HepG2 (cell line): ENCODE data around the gene SMIM22. TPM values are rescaled to one million over a fixed set of nuclear protein-coding genes. Genes with fewer than 3 reads are reported as not detected.

Experiments used
- CC2D1A ChIP-seq: sonication (generic); formaldehyde crosslinking; IDR thresholded peaks from 2 replicates; pipeline ENCODE4 v1.8.1; 2023; ENCODE audit warnings: mild to moderate bottlenecking, missing genetic modification reagents
- FOSL2 ChIP-seq: sonication (generic); formaldehyde crosslinking; IDR thresholded peaks from 2 replicates; pipeline ENCODE4 v1.4.0; 2020; ENCODE audit warnings: missing genetic modification reagents
- IRF2 ChIP-seq: IDR thresholded peaks from 2 replicates; pipeline ENCODE4 v1.6.1; 2018; ENCODE audit warnings: missing genetic modification reagents, missing compliant biosample characterization
- PLRG1 ChIP-seq: fragments of 450-650 bp; conservative IDR thresholded peaks from 2 replicates; pipeline ENCODE4 v1.6.1; 2016
- RAD51 ChIP-seq: fragments of 450-650 bp; IDR thresholded peaks from 2 replicates; pipeline ENCODE4 v1.6.1; 2016; ENCODE audit warnings: borderline replicate concordance
- RCOR2 ChIP-seq: IDR thresholded peaks from 2 replicates; pipeline ENCODE4 v1.6.1; 2016; ENCODE audit warnings: missing biosample characterization, missing genetic modification reagents
- SIX4 ChIP-seq: sonication (generic); formaldehyde crosslinking; IDR thresholded peaks from 2 replicates; pipeline ENCODE4 v1.4.0; 2020; ENCODE audit warnings: missing genetic modification reagents
- SSRP1 ChIP-seq: IDR thresholded peaks from 2 replicates; pipeline ENCODE4 v1.6.1; 2016; ENCODE audit warnings: control low read depth
- TOE1 ChIP-seq: sonication (generic); formaldehyde crosslinking; IDR thresholded peaks from 2 replicates; pipeline ENCODE4 v1.4.0; 2020; ENCODE audit warnings: mild to moderate bottlenecking, missing genetic modification reagents
- XRCC5 ChIP-seq: fragments of 200-400 bp; formaldehyde crosslinking; optimal IDR thresholded peaks from 2 replicates; pipeline ENCODE3; 2017; ENCODE audit warnings: mild to moderate bottlenecking, low read length
- ZBTB7B ChIP-seq: sonication (generic); formaldehyde crosslinking; IDR thresholded peaks from 2 replicates; pipeline ENCODE4 v1.4.0; 2020; ENCODE audit warnings: missing genetic modification reagents
- ZEB1 ChIP-seq: IDR thresholded peaks from 2 replicates; pipeline ENCODE4 v1.6.1; 2012; ENCODE audit warnings: mild to moderate bottlenecking, low read depth, inconsistent platforms; ENCODE audit not compliant: insufficient replicate concordance
- ZFX ChIP-seq: sonication (generic); formaldehyde crosslinking; IDR thresholded peaks from 2 replicates; pipeline ENCODE4 v1.4.0; 2020; ENCODE audit warnings: mild to moderate bottlenecking, low read depth, missing genetic modification reagents, moderate library complexity
- ZMYM2 ChIP-seq: sonication (generic); formaldehyde crosslinking; IDR thresholded peaks from 2 replicates; pipeline ENCODE4 v1.8.0; 2022; ENCODE audit warnings: mild to moderate bottlenecking, missing genetic modification reagents
- ZNF572 ChIP-seq: sonication (generic); formaldehyde crosslinking; IDR thresholded peaks from 2 replicates; pipeline ENCODE4 v1.5.1; 2020; ENCODE audit warnings: mild to moderate bottlenecking, missing genetic modification reagents
- ZNF780A ChIP-seq: sonication (generic); formaldehyde crosslinking; IDR thresholded peaks from 2 replicates; pipeline ENCODE4 v1.8.0; 2022; ENCODE audit warnings: mild to moderate bottlenecking, missing genetic modification reagents, moderate library complexity
- ZNF781 ChIP-seq: sonication (generic); formaldehyde crosslinking; IDR thresholded peaks from 2 replicates; pipeline ENCODE4 v1.5.1; 2020; ENCODE audit warnings: borderline replicate concordance, mild to moderate bottlenecking, missing genetic modification reagents; ENCODE audit errors: not compliant biosample characterization
- ZNF891 ChIP-seq: sonication (generic); formaldehyde crosslinking; IDR thresholded peaks from 2 replicates; pipeline ENCODE4 v1.5.0; 2020; ENCODE audit warnings: mild to moderate bottlenecking, missing genetic modification reagents
- ZZZ3 ChIP-seq: sonication (generic); formaldehyde crosslinking; IDR thresholded peaks from 2 replicates; pipeline ENCODE4 v1.4.0; 2020; ENCODE audit warnings: missing genetic modification reagents, mild to moderate bottlenecking, borderline replicate concordance
- polyA plus RNA-seq, 8 experiments: library from polyadenylated mRNA; depleted of rRNA in 3 of 8; stranded (reverse) in 7 of 8; unstranded in 1 of 8; fragments of >200 nt; fragmentation: Illumina TruSeq in 4 of 8; extraction: Trizol in 4 of 8; gene quantifications; 2 replicates each; pipeline versions ENCODE4 v1.2.1 to v1.2.3, GENCODE V29; 2011 to 2016; ENCODE audit warnings: low read depth in 4 of 8, missing spikeins in 1 of 8, mixed read lengths in 1 of 8; ENCODE audit not compliant: insufficient read depth in 1 of 8
- total RNA-seq, 5 experiments: library from RNA; depleted of rRNA; stranded (reverse); fragments of >200 nt; fragmentation: Illumina TruSeq; extraction: Trizol; gene quantifications; 2 replicates each; pipeline ENCODE4 v1.2.3, GENCODE V29; 2016; ENCODE audit warnings: low read depth in 1 of 5
- TF ChIP-seq, protein P1 (sequence below): IDR thresholded peaks from 2 replicates; pipeline ENCODE4 v1.6.1; 2016; ENCODE audit warnings: low read depth, control low read depth
- TF ChIP-seq, protein P2 (sequence below): sonication (generic); formaldehyde crosslinking; IDR thresholded peaks from 2 replicates; pipeline ENCODE4 v1.4.0; 2020; ENCODE audit warnings: mild to moderate bottlenecking, missing genetic modification reagents
- TF ChIP-seq, protein P3 (sequence below): sonication (generic); formaldehyde crosslinking; IDR thresholded peaks from 2 replicates; pipeline ENCODE4 v1.4.0; 2020; ENCODE audit warnings: mild to moderate bottlenecking, missing genetic modification reagents
- TF ChIP-seq, protein P4 (sequence below): sonication (generic); formaldehyde crosslinking; IDR thresholded peaks from 2 replicates; pipeline ENCODE4 v1.8.0; 2022; ENCODE audit warnings: mild to moderate bottlenecking, missing genetic modification reagents, moderate library complexity

SMIM22 gene
- total and polyA plus RNA-seq, 2 of the 13 experiments (the other 11 are each of a cell fraction or from before 2014, with no cell fraction given) = not detected

DNA sequence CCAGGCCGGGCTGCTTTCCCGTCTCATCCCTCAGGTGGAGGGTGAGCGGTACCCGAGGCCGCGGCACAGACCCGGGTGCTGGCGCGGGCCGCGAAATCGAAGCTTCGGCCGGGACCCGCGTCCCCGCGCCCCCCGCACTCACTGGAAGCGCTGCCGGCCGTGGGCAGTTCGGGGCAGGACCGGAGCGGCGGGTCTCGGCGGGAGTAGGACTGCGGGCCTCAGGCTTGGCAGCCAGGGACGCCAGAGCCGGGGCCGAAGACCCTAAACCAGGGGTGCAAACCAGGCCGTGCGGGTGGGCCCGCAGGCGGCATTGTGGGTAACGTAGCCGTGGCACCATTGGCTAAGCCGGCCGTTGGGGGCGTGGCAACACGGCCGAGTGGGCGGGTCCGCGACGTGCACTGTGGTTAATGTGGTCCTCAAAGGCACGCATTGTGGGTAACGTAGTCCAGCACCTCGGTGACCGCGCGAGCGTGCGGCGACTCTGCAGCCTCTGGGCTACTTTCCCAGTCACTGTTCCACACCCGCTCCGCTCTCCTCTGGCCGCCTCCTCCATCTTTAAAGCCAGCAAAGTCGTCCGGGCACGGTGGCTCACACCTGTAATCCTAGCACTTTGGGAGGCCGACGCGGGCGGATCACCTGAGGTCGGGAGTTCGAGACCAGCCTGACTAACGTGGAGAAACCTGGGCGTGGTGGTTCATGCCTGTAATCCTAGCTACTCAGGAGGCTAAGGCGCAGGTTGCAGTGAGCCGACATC is 28.1 kb upstream of the SMIM22 start, which contains the start of gene ZNF500 (continued):
- TF ChIP-seq PLRG1 (no peak), ZNF780A (CRISPR knock-in tag) (0 out of 2 replicates have a peak, but pooled peaks have one; percentile 13), ZNF572 (CRISPR knock-in tag) (no peak), ZNF891 (CRISPR knock-in tag) (peak; percentile 72), RCOR2 (0 out of 2 replicates have a peak, but pooled peaks have one; percentile 47), ZEB1 (no peak), ZZZ3 (CRISPR knock-in tag) (peak; percentile 75; the same call in 1 of the 2 replicates), ZNF781 (CRISPR knock-in tag) (peak; percentile 30), CC2D1A (CRISPR knock-in tag) (no peak), FOSL2 (CRISPR knock-in tag) (0 out of 2 replicates have a peak, but pooled peaks have one; percentile 30), ZBTB7B (CRISPR knock-in tag) (peak; percentile 95), SIX4 (CRISPR knock-in tag) (no peak), ZMYM2 (CRISPR knock-in tag) (peak; percentile 93), ZFX (CRISPR knock-in tag) (peak; percentile 99), SSRP1 (CRISPR knock-in tag) (peak; percentile 51; the same call in 1 of the 2 replicates), RAD51 (no peak), TOE1 (CRISPR knock-in tag) (peak; percentile 76; the same call in 1 of the 2 replicates), IRF2 (CRISPR knock-in tag) (peak; percentile 95), XRCC5 (no peak)
- TF ChIP-seq, protein P1, sequence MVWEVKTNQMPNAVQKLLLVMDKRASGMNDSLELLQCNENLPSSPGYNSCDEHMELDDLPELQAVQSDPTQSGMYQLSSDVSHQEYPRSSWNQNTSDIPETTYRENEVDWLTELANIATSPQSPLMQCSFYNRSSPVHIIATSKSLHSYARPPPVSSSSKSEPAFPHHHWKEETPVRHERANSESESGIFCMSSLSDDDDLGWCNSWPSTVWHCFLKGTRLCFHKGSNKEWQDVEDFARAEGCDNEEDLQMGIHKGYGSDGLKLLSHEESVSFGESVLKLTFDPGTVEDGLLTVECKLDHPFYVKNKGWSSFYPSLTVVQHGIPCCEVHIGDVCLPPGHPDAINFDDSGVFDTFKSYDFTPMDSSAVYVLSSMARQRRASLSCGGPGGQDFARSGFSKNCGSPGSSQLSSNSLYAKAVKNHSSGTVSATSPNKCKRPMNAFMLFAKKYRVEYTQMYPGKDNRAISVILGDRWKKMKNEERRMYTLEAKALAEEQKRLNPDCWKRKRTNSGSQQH (CRISPR knock-in tag) = peak; percentile 84
- TF ChIP-seq, protein P2, sequence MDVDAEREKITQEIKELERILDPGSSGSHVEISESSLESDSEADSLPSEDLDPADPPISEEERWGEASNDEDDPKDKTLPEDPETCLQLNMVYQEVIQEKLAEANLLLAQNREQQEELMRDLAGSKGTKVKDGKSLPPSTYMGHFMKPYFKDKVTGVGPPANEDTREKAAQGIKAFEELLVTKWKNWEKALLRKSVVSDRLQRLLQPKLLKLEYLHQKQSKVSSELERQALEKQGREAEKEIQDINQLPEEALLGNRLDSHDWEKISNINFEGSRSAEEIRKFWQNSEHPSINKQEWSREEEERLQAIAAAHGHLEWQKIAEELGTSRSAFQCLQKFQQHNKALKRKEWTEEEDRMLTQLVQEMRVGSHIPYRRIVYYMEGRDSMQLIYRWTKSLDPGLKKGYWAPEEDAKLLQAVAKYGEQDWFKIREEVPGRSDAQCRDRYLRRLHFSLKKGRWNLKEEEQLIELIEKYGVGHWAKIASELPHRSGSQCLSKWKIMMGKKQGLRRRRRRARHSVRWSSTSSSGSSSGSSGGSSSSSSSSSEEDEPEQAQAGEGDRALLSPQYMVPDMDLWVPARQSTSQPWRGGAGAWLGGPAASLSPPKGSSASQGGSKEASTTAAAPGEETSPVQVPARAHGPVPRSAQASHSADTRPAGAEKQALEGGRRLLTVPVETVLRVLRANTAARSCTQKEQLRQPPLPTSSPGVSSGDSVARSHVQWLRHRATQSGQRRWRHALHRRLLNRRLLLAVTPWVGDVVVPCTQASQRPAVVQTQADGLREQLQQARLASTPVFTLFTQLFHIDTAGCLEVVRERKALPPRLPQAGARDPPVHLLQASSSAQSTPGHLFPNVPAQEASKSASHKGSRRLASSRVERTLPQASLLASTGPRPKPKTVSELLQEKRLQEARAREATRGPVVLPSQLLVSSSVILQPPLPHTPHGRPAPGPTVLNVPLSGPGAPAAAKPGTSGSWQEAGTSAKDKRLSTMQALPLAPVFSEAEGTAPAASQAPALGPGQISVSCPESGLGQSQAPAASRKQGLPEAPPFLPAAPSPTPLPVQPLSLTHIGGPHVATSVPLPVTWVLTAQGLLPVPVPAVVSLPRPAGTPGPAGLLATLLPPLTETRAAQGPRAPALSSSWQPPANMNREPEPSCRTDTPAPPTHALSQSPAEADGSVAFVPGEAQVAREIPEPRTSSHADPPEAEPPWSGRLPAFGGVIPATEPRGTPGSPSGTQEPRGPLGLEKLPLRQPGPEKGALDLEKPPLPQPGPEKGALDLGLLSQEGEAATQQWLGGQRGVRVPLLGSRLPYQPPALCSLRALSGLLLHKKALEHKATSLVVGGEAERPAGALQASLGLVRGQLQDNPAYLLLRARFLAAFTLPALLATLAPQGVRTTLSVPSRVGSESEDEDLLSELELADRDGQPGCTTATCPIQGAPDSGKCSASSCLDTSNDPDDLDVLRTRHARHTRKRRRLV (CRISPR knock-in tag) = peak; percentile 44; the same call in 1 of the 2 replicates
- TF ChIP-seq, protein P3, sequence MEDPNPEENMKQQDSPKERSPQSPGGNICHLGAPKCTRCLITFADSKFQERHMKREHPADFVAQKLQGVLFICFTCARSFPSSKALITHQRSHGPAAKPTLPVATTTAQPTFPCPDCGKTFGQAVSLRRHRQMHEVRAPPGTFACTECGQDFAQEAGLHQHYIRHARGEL = peak; percentile 84
- TF ChIP-seq, protein P4, sequence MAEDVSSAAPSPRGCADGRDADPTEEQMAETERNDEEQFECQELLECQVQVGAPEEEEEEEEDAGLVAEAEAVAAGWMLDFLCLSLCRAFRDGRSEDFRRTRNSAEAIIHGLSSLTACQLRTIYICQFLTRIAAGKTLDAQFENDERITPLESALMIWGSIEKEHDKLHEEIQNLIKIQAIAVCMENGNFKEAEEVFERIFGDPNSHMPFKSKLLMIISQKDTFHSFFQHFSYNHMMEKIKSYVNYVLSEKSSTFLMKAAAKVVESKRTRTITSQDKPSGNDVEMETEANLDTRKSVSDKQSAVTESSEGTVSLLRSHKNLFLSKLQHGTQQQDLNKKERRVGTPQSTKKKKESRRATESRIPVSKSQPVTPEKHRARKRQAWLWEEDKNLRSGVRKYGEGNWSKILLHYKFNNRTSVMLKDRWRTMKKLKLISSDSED (CRISPR knock-in tag) = no peak
